Immature natural killer cell (primary cell): ENCODE results near the gene ZMYND8. TPM values are rescaled to one million over a fixed set of nuclear protein-coding genes. Genes with fewer than 3 reads are reported as not detected.
A peak's percentile ranks its signal among the peaks of the same experiment; 100 is the strongest.

Experiments used
- DNase-seq, 3 donors: peaks; one replicate each; pipeline ENCODE4 v3.0.0; 2022; ENCODE audit warnings: mixed read lengths in 1 of 3
- H3K27ac Mint-ChIP-seq, 6 donors: one replicate each; pipeline ENCODE4 v1.8.0; 2020; ENCODE audit warnings: mixed read lengths in 6 of 6, mild to moderate bottlenecking in 5 of 6, inconsistent platforms in 4 of 6, moderate library complexity in 3 of 6
- H3K27me3 Mint-ChIP-seq, 3 donors: one replicate each; pipeline ENCODE4 v1.8.0; 2020 to 2021; ENCODE audit warnings: low read depth in 3 of 3, mild to moderate bottlenecking in 3 of 3, mixed read lengths in 3 of 3, moderate library complexity in 3 of 3, inconsistent platforms in 1 of 3
- H3K36me3 Mint-ChIP-seq, 3 donors: one replicate each; pipeline ENCODE4 v1.8.0; 2020; ENCODE audit warnings: mixed read lengths in 3 of 3, inconsistent platforms in 2 of 3, mild to moderate bottlenecking in 2 of 3
- H3K4me1 Mint-ChIP-seq, 2 donors: one replicate each; pipeline ENCODE4 v1.8.0; 2020; ENCODE audit warnings: inconsistent platforms in 2 of 2, mild to moderate bottlenecking in 2 of 2, mixed read lengths in 2 of 2, moderate library complexity in 1 of 2
- H3K4me3 Mint-ChIP-seq, 5 donors: one replicate each; pipeline ENCODE4 v1.8.0; 2020; ENCODE audit warnings: mild to moderate bottlenecking in 5 of 5, mixed read lengths in 5 of 5, inconsistent platforms in 3 of 5, moderate library complexity in 3 of 5
- H3K9me3 Mint-ChIP-seq, 6 donors: one replicate each; pipeline ENCODE4 v1.8.0; 2020; ENCODE audit warnings: mild to moderate bottlenecking in 6 of 6, mixed read lengths in 6 of 6, inconsistent platforms in 4 of 6, moderate library complexity in 3 of 6
- polyA plus RNA-seq, 3 donors: library from polyadenylated mRNA; unstranded; fragments of 300-500 nt; fragmentation: Illumina TruSeq; gene quantifications; one replicate each; pipeline ENCODE4 v1.2.3, GENCODE V29; 2021

ZMYND8 gene
- polyA plus RNA-seq, 3 donors from 2014 or later: 3.4 to 16.9 (median 5.1) TPM

GRCh38 chr20:47343007-47343472 is 13.5 kb downstream of the ZMYND8 start:
- Mint-ChIP-seq H3K27ac (peak overlapping the region in 3 of 6 donors; percentile 51), H3K9me3 (no peaks in the 10 kb centered on the region), H3K4me3 (no peak overlapping the region), H3K4me1 (peaks cover 46 to 52% of the 10 kb centered on the region in 2 donors), H3K36me3 (peaks cover 11 to 27% (median 14%) of the 10 kb centered on the region in 3 donors), H3K27me3 (peaks cover 0 to 1% (median 0%) of the 10 kb centered on the region in 3 donors)
- DNase-seq: no peak

- no peak for DNase-seq
- Mint-ChIP-seq H3K27me3 (no peaks in the 10 kb centered on the region), H3K4me3 (no peak overlapping the region), H3K4me1 (peaks cover 53 to 73% of the 10 kb centered on the region in 2 donors), H3K27ac (peak overlapping the region in 2 of 6 donors; percentile 50 to 61), H3K9me3 (no peaks in the 10 kb centered on the region), H3K36me3 (peaks cover 0 to 16% (median 3%) of the 10 kb centered on the region in 3 donors)
Measured at GRCh38 chr20:47338131-47338628, 18.3 kb downstream of the ZMYND8 start.

- H3K27ac Mint-ChIP-seq: peak overlapping the region in 1 of 6 donors; percentile 16
- H3K36me3 Mint-ChIP-seq: peaks cover 0 to 19% (median 9%) of the 10 kb centered on the region in 3 donors
- H3K4me1 Mint-ChIP-seq: peaks cover 53 to 73% of the 10 kb centered on the region in 2 donors
- no peak for DNase-seq
- H3K4me3 Mint-ChIP-seq: no peak overlapping the region
- no peaks in the 10 kb centered on the region for H3K27me3 Mint-ChIP-seq
- no peaks in the 10 kb centered on the region for H3K9me3 Mint-ChIP-seq
Measured at GRCh38 chr20:47337413-47337812, 19.1 kb downstream of the ZMYND8 start.

GRCh38 chr20:47336129-47336754 is 20.3 kb downstream of the ZMYND8 start:
- Mint-ChIP-seq H3K9me3 (no peaks in the 10 kb centered on the region), H3K27ac (peak overlapping the region in 5 of 6 donors; percentile 41 to 87 (median 66)), H3K4me3 (peak overlapping the region in 1 of 5 donors; percentile 38), H3K36me3 (peaks cover 3 to 24% (median 13%) of the 10 kb centered on the region in 3 donors), H3K4me1 (peaks cover 63 to 85% of the 10 kb centered on the region in 2 donors), H3K27me3 (no peaks in the 10 kb centered on the region)
- DNase-seq: no peak

- H3K27ac Mint-ChIP-seq: peak overlapping the region in 4 of 6 donors; percentile 41 to 87 (median 56)
- peaks cover 9 to 30% (median 14%) of the 10 kb centered on the region in 3 donors for H3K36me3 Mint-ChIP-seq
- peaks cover 66 to 85% of the 10 kb centered on the region in 2 donors for H3K4me1 Mint-ChIP-seq
- H3K9me3 Mint-ChIP-seq: no peaks in the 10 kb centered on the region
- DNase-seq: no peak
- H3K4me3 Mint-ChIP-seq: peak overlapping the region in 2 of 5 donors; percentile 1 to 11
- H3K27me3 Mint-ChIP-seq: no peaks in the 10 kb centered on the region
Measured at GRCh38 chr20:47335251-47336128, 21.0 kb downstream of the ZMYND8 start.

GRCh38 chr20:47334022-47334551 is 22.4 kb downstream of the ZMYND8 start:
- H3K4me1 Mint-ChIP-seq: peaks cover 68 to 86% of the 10 kb centered on the region in 2 donors
- H3K9me3 Mint-ChIP-seq: no peaks in the 10 kb centered on the region
- no peak for DNase-seq
- peaks cover 9 to 28% (median 14%) of the 10 kb centered on the region in 3 donors for H3K36me3 Mint-ChIP-seq
- peak overlapping the region; percentile 75 to 93 (median 85) for H3K27ac Mint-ChIP-seq
- H3K4me3 Mint-ChIP-seq: peak overlapping the region; percentile 46 to 71 (median 66)
- no peaks in the 10 kb centered on the region for H3K27me3 Mint-ChIP-seq

GRCh38 chr20:47332381-47333206 is 23.9 kb downstream of the ZMYND8 start:
- H3K9me3 Mint-ChIP-seq: no peaks in the 10 kb centered on the region
- H3K4me3 Mint-ChIP-seq: peak overlapping the region in 3 of 5 donors; percentile 15 to 51 (median 28)
- H3K27ac Mint-ChIP-seq: peak overlapping the region in 5 of 6 donors; percentile 75 to 90 (median 84)
- no peak for DNase-seq
- H3K4me1 Mint-ChIP-seq: peaks cover 68 to 85% of the 10 kb centered on the region in 2 donors
- peaks cover 9 to 24% (median 14%) of the 10 kb centered on the region in 3 donors for H3K36me3 Mint-ChIP-seq
- no peaks in the 10 kb centered on the region for H3K27me3 Mint-ChIP-seq

GRCh38 chr20:47330933-47331708 is 25.4 kb downstream of the ZMYND8 start:
- Mint-ChIP-seq H3K4me3 (no peak overlapping the region), H3K4me1 (peaks cover 64 to 83% of the 10 kb centered on the region in 2 donors), H3K36me3 (peaks cover 12 to 22% (median 14%) of the 10 kb centered on the region in 3 donors), H3K9me3 (no peaks in the 10 kb centered on the region), H3K27me3 (no peaks in the 10 kb centered on the region), H3K27ac (peak overlapping the region; percentile 19 to 84 (median 56))
- DNase-seq: no peak

- peaks cover 12 to 20% (median 14%) of the 10 kb centered on the region in 3 donors for H3K36me3 Mint-ChIP-seq
- no peaks in the 10 kb centered on the region for H3K27me3 Mint-ChIP-seq
- peaks cover 57 to 78% of the 10 kb centered on the region in 2 donors for H3K4me1 Mint-ChIP-seq
- no peaks in the 10 kb centered on the region for H3K9me3 Mint-ChIP-seq
- H3K4me3 Mint-ChIP-seq: no peak overlapping the region
- peak overlapping the region in 3 of 6 donors; percentile 40 to 46 (median 42) for H3K27ac Mint-ChIP-seq
- DNase-seq: no peak
Measured at GRCh38 chr20:47330071-47330470, 26.4 kb downstream of the ZMYND8 start.

GRCh38 chr20:47328129-47328528 is 28.4 kb downstream of the ZMYND8 start:
- peaks cover 0 to 1% (median 0%) of the 10 kb centered on the region in 3 donors for H3K27me3 Mint-ChIP-seq
- peaks cover 56 to 75% of the 10 kb centered on the region in 2 donors for H3K4me1 Mint-ChIP-seq
- H3K4me3 Mint-ChIP-seq: no peak overlapping the region
- DNase-seq: no peak
- H3K27ac Mint-ChIP-seq: peak overlapping the region; percentile 3 to 63 (median 50)
- peaks cover 12 to 20% (median 14%) of the 10 kb centered on the region in 3 donors for H3K36me3 Mint-ChIP-seq
- no peaks in the 10 kb centered on the region for H3K9me3 Mint-ChIP-seq

GRCh38 chr20:47327711-47328110 is 28.8 kb downstream of the ZMYND8 start:
- Mint-ChIP-seq H3K27ac (peak overlapping the region; percentile 3 to 63 (median 50)), H3K9me3 (no peaks in the 10 kb centered on the region), H3K4me1 (peaks cover 56 to 75% of the 10 kb centered on the region in 2 donors), H3K36me3 (peaks cover 10 to 18% (median 12%) of the 10 kb centered on the region in 3 donors), H3K4me3 (no peak overlapping the region), H3K27me3 (peaks cover 0 to 1% (median 0%) of the 10 kb centered on the region in 3 donors)
- DNase-seq: no peak

GRCh38 chr20:47326658-47327268 is 29.7 kb downstream of the ZMYND8 start:
- Mint-ChIP-seq H3K27me3 (peaks cover 0 to 1% (median 0%) of the 10 kb centered on the region in 3 donors), H3K4me3 (no peak overlapping the region), H3K4me1 (peaks cover 53 to 70% of the 10 kb centered on the region in 2 donors)

More at GRCh38 chr20:47326658-47327268, 29.7 kb downstream of the ZMYND8 start:
- DNase-seq: no peak
- peaks cover 9 to 16% (median 12%) of the 10 kb centered on the region in 3 donors for H3K36me3 Mint-ChIP-seq
- no peaks in the 10 kb centered on the region for H3K9me3 Mint-ChIP-seq
- H3K27ac Mint-ChIP-seq: peak overlapping the region in 3 of 6 donors; percentile 28 to 74 (median 58)
